Fibroblast of villous mesenchyme (primary cell): ENCODE measurements around the gene KCND1. TPM values are rescaled to one million over a fixed set of nuclear protein-coding genes. Genes with fewer than 3 reads are reported as not detected.
"Not testable (repeated sequence)": the region's sequence is repeated elsewhere in the genome, so short reads cannot be mapped to it uniquely, and the experiment has no call there.

Experiments
- DNase-seq: peaks from one replicate; pipeline ENCODE4 v3.0.0-alpha.2; 2010; ENCODE audit warnings: low read depth
- H3K4me3 ChIP-seq: 2 replicates; pipeline ENCODE4 v1.5.1; 2011; ENCODE audit warnings: low read depth, mild to moderate bottlenecking, low read length
- CTCF ChIP-seq: IDR thresholded peaks from 2 replicates; pipeline ENCODE4 v1.5.1; 2012; ENCODE audit warnings: low read depth, mild to moderate bottlenecking, low read length; ENCODE audit not compliant: insufficient read depth
- total RNA-seq: library from RNA; depleted of rRNA; stranded (reverse); fragments of >200 nt; gene quantifications from 2 replicates; pipeline ENCODE4 v1.2.3, GENCODE V29; 2012

KCND1 gene
- total RNA-seq, 1 donor = 2.6 TPM

- H3K4me3 ChIP-seq = no peak overlapping the region
- no peak for TF ChIP-seq CTCF
Measured at GRCh38 chrX:48989483-48989882, 17.8 kb upstream of the KCND1 start.

GRCh38 chrX:48983896-48984295, 12.3 kb upstream of the KCND1 start:
- H3K4me3 ChIP-seq = no peak overlapping the region
- TF ChIP-seq CTCF = no peak
- DNase-seq = no peak

More at GRCh38 chrX:48989483-48989882, 17.8 kb upstream of the KCND1 start:
- DNase-seq = no peak

- H3K4me3 ChIP-seq = no peak overlapping the region
- DNase-seq = no peak
- TF ChIP-seq CTCF = no peak
Measured at GRCh38 chrX:48983081-48983480, 11.4 kb upstream of the KCND1 start.

- H3K4me3 ChIP-seq = no peak overlapping the region
- TF ChIP-seq CTCF = no peak
- no peak for DNase-seq
Measured at GRCh38 chrX:48981178-48981577, 9.5 kb upstream of the KCND1 start.

GRCh38 chrX:48980341-48980740, 8.7 kb upstream of the KCND1 start:
- not testable (repeated sequence) for H3K4me3 ChIP-seq, DNase-seq

GRCh38 chrX:48978226-48978625, 6.6 kb upstream of the KCND1 start:
- DNase-seq = no peak
- no peak for TF ChIP-seq CTCF
- no peak overlapping the region for H3K4me3 ChIP-seq

GRCh38 chrX:48976086-48976485, 4.4 kb upstream of the KCND1 start:
- no peak overlapping the region for H3K4me3 ChIP-seq
- no peak for DNase-seq
- TF ChIP-seq CTCF = no peak

GRCh38 chrX:48975541-48975940, 3.9 kb upstream of the KCND1 start:
- TF ChIP-seq CTCF = no peak
- no peak overlapping the region for H3K4me3 ChIP-seq
- DNase-seq = no peak
